GM06990 (cell line): ENCODE results near the gene PLXNA1.

ENCODE experiments used
- DNase-seq: peaks from one replicate; pipeline ENCODE4 v3.0.0-alpha.2; 2011; ENCODE audit not compliant: insufficient read length; ENCODE audit errors: extremely low read depth
- H3K27me3 ChIP-seq: replicated peaks from 2 replicates; pipeline ENCODE4 v1.6.0; 2011; ENCODE audit warnings: low read length; ENCODE audit not compliant: control insufficient read depth, insufficient read depth
- H3K36me3 ChIP-seq: 2 replicates; pipeline ENCODE4 v1.5.1; 2011; ENCODE audit warnings: low read length; ENCODE audit not compliant: control insufficient read depth, insufficient read depth
- H3K4me3 ChIP-seq: replicated peaks from 2 replicates; pipeline ENCODE4 v1.5.1; 2011; ENCODE audit warnings: low read depth, mild to moderate bottlenecking, control low read depth, low read length
- TF ChIP-seq, protein P1 (sequence below): IDR thresholded peaks from 2 replicates; pipeline ENCODE4 v1.5.1; 2011; ENCODE audit warnings: low read length, control low read depth, mild to moderate bottlenecking, inconsistent platforms; ENCODE audit not compliant: insufficient read depth, poor library complexity, severe bottlenecking

The PLXNA1 gene

DNA sequence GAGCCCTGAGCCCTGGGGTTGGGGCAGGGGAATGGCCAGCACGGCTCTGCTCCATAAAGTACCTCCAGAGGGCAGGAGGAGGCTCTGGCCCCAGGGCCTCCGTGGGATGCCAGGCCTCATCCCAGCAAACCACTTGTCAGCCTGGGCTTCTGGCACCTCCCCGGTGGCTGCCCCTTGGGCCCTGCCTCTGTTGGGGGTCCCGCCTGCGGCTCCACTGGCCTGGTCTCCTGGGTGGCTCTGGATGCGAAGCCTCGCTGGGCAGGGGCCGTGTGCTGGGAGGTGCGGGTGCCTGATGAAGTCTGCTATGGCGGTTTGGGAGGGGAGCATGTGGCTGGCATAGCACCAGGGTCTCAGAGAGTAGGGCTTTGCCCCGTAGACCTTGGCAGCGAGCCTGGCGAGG, 37.6 kb downstream of the PLXNA1 start:
- Histone ChIP-seq H3K36me3 (peaks cover 8% of the 10 kb centered on the region), H3K27me3 (no peaks in the 10 kb centered on the region), H3K4me3 (no peak overlapping the region)
- TF ChIP-seq, protein P1, sequence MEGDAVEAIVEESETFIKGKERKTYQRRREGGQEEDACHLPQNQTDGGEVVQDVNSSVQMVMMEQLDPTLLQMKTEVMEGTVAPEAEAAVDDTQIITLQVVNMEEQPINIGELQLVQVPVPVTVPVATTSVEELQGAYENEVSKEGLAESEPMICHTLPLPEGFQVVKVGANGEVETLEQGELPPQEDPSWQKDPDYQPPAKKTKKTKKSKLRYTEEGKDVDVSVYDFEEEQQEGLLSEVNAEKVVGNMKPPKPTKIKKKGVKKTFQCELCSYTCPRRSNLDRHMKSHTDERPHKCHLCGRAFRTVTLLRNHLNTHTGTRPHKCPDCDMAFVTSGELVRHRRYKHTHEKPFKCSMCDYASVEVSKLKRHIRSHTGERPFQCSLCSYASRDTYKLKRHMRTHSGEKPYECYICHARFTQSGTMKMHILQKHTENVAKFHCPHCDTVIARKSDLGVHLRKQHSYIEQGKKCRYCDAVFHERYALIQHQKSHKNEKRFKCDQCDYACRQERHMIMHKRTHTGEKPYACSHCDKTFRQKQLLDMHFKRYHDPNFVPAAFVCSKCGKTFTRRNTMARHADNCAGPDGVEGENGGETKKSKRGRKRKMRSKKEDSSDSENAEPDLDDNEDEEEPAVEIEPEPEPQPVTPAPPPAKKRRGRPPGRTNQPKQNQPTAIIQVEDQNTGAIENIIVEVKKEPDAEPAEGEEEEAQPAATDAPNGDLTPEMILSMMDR = no peak
- DNase-seq = no peak

DNA sequence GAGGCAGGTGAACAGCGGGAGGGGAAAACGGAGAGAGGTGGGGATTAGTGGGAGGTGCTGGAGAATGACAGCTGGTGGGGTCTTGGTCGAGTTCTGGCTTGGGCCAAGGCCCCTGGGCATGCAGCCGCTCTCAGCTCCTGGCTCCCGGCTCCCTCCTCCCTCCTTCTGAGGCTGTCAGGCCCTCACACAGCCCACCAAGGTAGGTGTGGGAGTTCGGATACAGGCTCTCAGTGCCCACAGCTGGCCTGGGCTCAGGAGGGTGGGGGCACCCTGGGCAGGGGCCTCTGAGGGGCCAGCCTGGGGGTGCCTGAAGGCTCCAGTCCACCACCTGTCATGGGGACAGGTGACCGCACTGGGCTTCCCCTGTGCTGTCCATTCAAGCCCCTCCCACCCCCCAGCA, 39.9 kb downstream of the PLXNA1 start:
- no peak overlapping the region for H3K4me3 ChIP-seq
- peaks cover 8% of the 10 kb centered on the region for H3K36me3 ChIP-seq
- H3K27me3 ChIP-seq = no peaks in the 10 kb centered on the region
- TF ChIP-seq, protein P1 = no peak
- no peak for DNase-seq

DNA sequence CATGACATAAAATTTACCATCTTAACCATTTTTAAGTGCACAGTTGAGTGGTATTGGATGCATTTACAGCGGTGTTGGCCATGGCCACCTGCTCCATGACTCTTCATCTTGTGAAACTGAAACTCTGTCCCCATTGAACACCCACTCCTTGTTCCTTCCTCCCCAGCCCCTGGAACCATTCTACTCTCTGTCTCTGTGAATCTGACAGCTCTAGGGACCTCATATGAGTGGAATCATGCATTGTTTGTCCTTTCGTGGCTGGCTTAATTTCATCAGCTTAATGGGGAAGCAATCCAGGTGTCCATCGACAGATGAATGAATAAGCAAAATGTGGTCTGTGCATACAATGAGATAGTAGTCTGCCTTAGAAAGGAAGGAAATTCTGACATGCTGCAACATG, 42.5 kb downstream of the PLXNA1 start:
- Histone ChIP-seq H3K36me3 (peaks cover 2% of the 10 kb centered on the region), H3K27me3 (no peaks in the 10 kb centered on the region), H3K4me3 (no peak overlapping the region)
- DNase-seq = no peak
- TF ChIP-seq, protein P1 = no peak

DNA sequence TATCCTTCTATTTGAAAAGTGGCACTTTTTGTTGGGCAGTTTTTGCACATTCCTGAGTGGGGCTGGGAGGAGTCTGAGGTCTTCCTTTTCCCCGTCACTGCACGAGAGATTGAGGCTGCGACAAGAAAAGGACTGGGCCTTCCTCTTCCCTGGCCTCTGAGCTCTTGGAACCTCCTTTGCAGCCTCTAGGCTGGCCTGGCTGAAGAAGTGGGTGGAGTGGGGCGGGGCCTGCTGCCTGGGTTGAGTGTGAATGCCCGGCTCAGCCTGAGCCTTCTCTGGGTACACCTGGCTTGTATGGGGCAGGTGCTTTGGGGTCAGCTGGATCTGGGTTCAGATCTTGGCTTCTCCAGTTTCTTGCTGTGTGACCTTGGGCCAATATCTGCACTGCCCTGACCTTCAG, 43.1 kb downstream of the PLXNA1 start:
- TF ChIP-seq, protein P1 = no peak
- Histone ChIP-seq H3K4me3 (no peak overlapping the region), H3K27me3 (no peaks in the 10 kb centered on the region), H3K36me3 (peaks cover 3% of the 10 kb centered on the region)
- DNase-seq = no peak

DNA sequence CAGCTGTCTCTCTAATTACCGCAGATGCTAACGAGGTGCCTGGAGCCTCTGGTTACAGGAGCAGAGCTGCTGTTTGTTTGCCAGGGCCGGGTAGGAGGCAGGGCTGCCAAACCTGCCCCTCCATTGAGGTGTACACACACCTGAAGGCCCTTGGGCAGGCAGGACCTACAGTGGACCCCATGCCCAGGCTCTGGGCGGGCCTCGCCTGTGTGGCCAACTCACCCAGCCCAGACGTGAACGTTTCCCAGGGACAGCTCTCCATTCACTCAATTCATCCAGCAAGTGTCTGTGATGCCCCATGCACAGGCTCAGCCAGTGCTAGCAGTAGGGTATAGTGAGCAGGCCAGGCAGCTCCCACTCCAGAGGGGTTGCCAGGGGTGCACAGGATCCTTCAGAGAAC, 43.7 kb downstream of the PLXNA1 start:
- TF ChIP-seq, protein P1 = no peak
- Histone ChIP-seq H3K36me3 (peaks cover 3% of the 10 kb centered on the region), H3K27me3 (no peaks in the 10 kb centered on the region), H3K4me3 (no peak overlapping the region)
- DNase-seq = no peak

DNA sequence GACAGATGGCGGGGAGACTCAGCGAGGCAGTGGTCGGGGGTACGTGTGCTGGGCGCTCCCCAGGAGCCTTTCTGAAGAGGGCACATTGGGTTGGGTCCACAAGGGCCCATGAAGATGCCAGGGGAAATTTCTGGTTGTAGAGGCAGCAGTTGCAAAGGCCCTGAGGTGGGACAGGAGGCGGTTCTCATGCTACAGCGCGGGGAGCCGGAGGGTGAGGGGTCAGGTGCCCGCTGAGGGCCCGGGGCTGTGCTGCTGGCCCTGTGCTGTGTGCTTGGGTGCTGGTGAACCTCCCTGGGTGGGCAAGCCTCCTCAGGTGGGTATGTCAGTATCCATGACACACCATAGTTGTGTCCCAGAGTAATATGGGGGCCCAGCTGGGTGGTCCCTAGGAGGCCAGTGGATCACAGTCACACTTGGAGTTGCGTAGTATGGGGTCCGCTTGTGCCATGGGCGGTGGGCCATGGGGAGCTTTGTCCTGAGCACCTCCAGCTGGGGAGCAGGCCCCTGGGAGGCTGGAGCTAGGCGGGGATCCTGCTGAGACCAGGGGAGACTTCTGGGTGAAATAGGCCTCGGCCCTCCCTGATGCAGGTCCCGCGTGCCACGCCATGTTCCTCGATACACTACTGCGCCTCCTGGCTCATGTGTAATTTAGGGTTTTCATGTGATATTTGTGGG, 44.3 kb downstream of the PLXNA1 start:
- DNase-seq = no peak
- TF ChIP-seq, protein P1 = no peak
- peaks cover 3% of the 10 kb centered on the region for H3K36me3 ChIP-seq
- H3K4me3 ChIP-seq = no peak overlapping the region
- H3K27me3 ChIP-seq = no peaks in the 10 kb centered on the region
